GM12874 (cell line): ENCODE data around the gene GPC2.

ENCODE experiments used
- CTCF ChIP-seq: IDR thresholded peaks from 2 replicates; pipeline ENCODE4 v1.5.1; 2011; ENCODE audit warnings: low read depth, mild to moderate bottlenecking, control low read depth, low read length, moderate library complexity; ENCODE audit not compliant: insufficient read depth

Gene GPC2

DNA sequence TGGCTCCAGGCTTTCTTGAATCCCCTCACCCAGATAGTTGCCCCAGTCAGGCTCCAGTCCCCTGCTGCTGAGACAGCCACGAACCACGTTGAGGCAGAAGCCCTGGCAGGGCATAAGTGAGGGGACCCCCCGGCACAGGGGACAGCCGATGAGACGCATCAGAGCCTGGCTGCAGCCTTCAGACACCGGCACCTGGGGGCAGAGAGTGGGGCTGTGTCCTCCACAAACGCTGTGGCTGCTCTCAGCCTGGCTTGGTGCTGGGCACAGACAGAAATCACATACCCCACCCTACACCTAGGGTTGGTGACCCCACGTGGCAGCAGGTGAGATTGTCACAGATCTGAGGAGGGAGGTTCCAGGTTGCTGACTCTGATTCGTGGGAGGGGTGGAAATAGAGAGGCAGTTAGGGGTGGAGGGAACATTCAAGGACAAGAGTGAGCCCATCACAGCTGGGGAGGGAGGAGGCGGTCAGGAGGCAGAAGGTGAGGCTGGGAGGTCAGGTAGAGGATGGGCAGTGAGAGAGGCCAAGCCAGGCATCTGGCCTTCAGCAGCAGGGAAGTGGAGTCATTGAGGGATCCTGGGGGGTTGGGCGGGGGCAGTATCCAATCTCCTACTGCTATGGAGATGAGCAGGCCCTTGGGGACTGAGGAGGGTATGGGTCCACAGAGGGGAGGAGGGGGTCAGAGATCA lies 3.2 kb downstream of the GPC2 start:
- TF ChIP-seq CTCF = no peak

- no peak for TF ChIP-seq CTCF
These were observed 5.3 kb downstream of the GPC2 start for GRCh38 chr7:100171840-100172239.

- no peak for TF ChIP-seq CTCF
These were observed 6.0 kb downstream of the GPC2 start for GRCh38 chr7:100171087-100171681.

GRCh38 chr7:100170101-100170897 lies 6.9 kb downstream of the GPC2 start:
- no peak for TF ChIP-seq CTCF

- TF ChIP-seq CTCF = no peak
These were observed 7.9 kb downstream of the GPC2 start for GRCh38 chr7:100169147-100169850.

DNA sequence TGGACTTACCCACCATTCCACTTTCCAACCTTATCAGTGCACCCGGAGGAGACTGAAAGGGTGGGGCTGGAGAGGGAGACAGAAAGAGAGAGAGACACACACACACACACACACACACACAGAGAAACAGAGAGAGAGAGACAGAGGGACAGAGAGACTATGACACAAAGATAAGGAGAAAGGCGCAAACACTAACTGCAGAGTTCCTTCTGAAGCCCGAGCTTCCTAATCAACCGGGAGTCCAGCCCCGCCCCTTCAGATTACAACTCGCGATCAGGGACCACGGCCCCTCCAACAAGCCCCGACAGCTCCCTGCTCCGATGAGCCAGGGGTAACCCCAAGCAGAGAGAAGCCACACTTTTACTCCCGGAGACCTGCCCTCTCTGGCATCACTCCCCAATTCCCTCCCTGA lies 9.3 kb downstream of the GPC2 start:
- no peak for TF ChIP-seq CTCF
